ENCODE data around the gene UVRAG. TPM values are rescaled to one million over a fixed set of nuclear protein-coding genes. Genes with fewer than 3 reads are reported as not detected.

The UVRAG gene
- polyA plus RNA-seq, 1 donor (not counting 4 experiments of a cell fraction or from before 2014, with no cell fraction given), result 11.9 TPM

- Histone ChIP-seq H3K4me3 (ENCODE audit: control insufficient read depth in 2 of 3, extremely low read depth in 1 of 3, insufficient read depth in 2 of 3, low read depth in 1 of 3, low read length in 3 of 3) (no peak overlapping the region), H3K79me2 (ENCODE audit: control insufficient read depth, insufficient read depth, low read length) (no peaks in the 10 kb centered on the region), H3K36me3 (ENCODE audit: control insufficient read depth in 2 of 2, extremely low read depth in 1 of 2, insufficient read depth in 2 of 2, low read length in 2 of 2) (no peaks in the 10 kb centered on the region), H2AFZ (ENCODE audit: control insufficient read depth, low read length) (no peak overlapping the region), H3K27me3 (ENCODE audit: control insufficient read depth, extremely low read depth, insufficient read depth, low read length) (no peaks in the 10 kb centered on the region), H3K9ac (ENCODE audit: control insufficient read depth, extremely low read depth, insufficient read depth, low read length) (no peak overlapping the region), H3K9me1 (ENCODE audit: control insufficient read depth, extremely low read depth, insufficient read depth, low read length) (no peaks in the 10 kb centered on the region), H4K20me1 (ENCODE audit: control insufficient read depth, extremely low read depth, insufficient read depth, low read length) (no peaks in the 10 kb centered on the region), H3K4me1 (ENCODE audit: control insufficient read depth, extremely low read depth, insufficient read depth, low read length) (peaks cover 15% of the 10 kb centered on the region), H3K9me3 (ENCODE audit: control insufficient read depth, low read depth, low read length) (no peaks in the 10 kb centered on the region), H3K27ac (ENCODE audit: control insufficient read depth, insufficient read depth, low read length) (no peak overlapping the region), H3K4me2 (ENCODE audit: control insufficient read depth, extremely low read depth, insufficient read depth, low read depth, low read length) (no peak overlapping the region)
- FAIRE-seq (no peak), DNase-seq (ENCODE audit: low read depth, low spot score) (no peak)
- dilution Hi-C loops (cut with MboI; ENCODE audit: extremely low pct_ligation_motif_present, low sequenced_read_pairs), result loop anchor here (25.0 kb wide), 1 partner anchor 113 kb away; no protein-coding TSS in a partner anchor
- TF ChIP-seq CTCF (optimal IDR thresholded peaks at IDR 0.05 in 1 of 3, IDR thresholded peaks at IDR 0.05 in 1 of 3, conservative IDR thresholded peaks at IDR 0.05 in 1 of 3; ENCODE audit: extremely low read depth in 1 of 3, insufficient read depth in 2 of 3, low read length in 3 of 3) (no peak), EZH2 (IDR thresholded peaks at IDR 0.05; ENCODE audit: low read length) (no peak)
Observed at GRCh38 chr11:76025068-76025467, 210.1 kb downstream of the UVRAG start.

GRCh38 chr11:76025817-76026216 lies 210.8 kb downstream of the UVRAG start:
- TF ChIP-seq CTCF (optimal IDR thresholded peaks at IDR 0.05 in 1 of 3, IDR thresholded peaks at IDR 0.05 in 1 of 3, conservative IDR thresholded peaks at IDR 0.05 in 1 of 3; ENCODE audit: extremely low read depth in 1 of 3, insufficient read depth in 2 of 3, low read length in 3 of 3) (no peak), EZH2 (IDR thresholded peaks at IDR 0.05; ENCODE audit: low read length) (no peak)
- FAIRE-seq (no peak), DNase-seq (ENCODE audit: low read depth, low spot score) (no peak)
- dilution Hi-C loops (cut with MboI; ENCODE audit: extremely low pct_ligation_motif_present, low sequenced_read_pairs), result loop anchor here (25.0 kb wide), 1 partner anchor 114 kb away; no protein-coding TSS in a partner anchor
- Histone ChIP-seq H3K27ac (ENCODE audit: control insufficient read depth, insufficient read depth, low read length) (no peak overlapping the region), H4K20me1 (ENCODE audit: control insufficient read depth, extremely low read depth, insufficient read depth, low read length) (no peaks in the 10 kb centered on the region), H3K79me2 (ENCODE audit: control insufficient read depth, insufficient read depth, low read length) (no peaks in the 10 kb centered on the region), H3K4me1 (ENCODE audit: control insufficient read depth, extremely low read depth, insufficient read depth, low read length) (peaks cover 15% of the 10 kb centered on the region), H3K36me3 (ENCODE audit: control insufficient read depth in 2 of 2, extremely low read depth in 1 of 2, insufficient read depth in 2 of 2, low read length in 2 of 2) (no peaks in the 10 kb centered on the region), H2AFZ (ENCODE audit: control insufficient read depth, low read length) (no peak overlapping the region), H3K9ac (ENCODE audit: control insufficient read depth, extremely low read depth, insufficient read depth, low read length) (no peak overlapping the region), H3K9me1 (ENCODE audit: control insufficient read depth, extremely low read depth, insufficient read depth, low read length) (no peaks in the 10 kb centered on the region), H3K4me2 (ENCODE audit: control insufficient read depth, extremely low read depth, insufficient read depth, low read depth, low read length) (no peak overlapping the region), H3K27me3 (ENCODE audit: control insufficient read depth, extremely low read depth, insufficient read depth, low read length) (no peaks in the 10 kb centered on the region), H3K4me3 (ENCODE audit: control insufficient read depth in 2 of 3, extremely low read depth in 1 of 3, insufficient read depth in 2 of 3, low read depth in 1 of 3, low read length in 3 of 3) (no peak overlapping the region), H3K9me3 (ENCODE audit: control insufficient read depth, low read depth, low read length) (no peaks in the 10 kb centered on the region)
